Mesothelial cell of epicardium (in vitro differentiated cells): Measurements from ENCODE around the gene PLPP6. TPM values are rescaled to one million over a fixed set of nuclear protein-coding genes. Genes with fewer than 3 reads are reported as not detected.

Experiments
- DNase-seq, 2 experiments: peaks; one replicate each; pipeline ENCODE4 v3.0.0; 2021; ENCODE audit warnings: low spot score in 2 of 2; ENCODE audit not compliant: unreplicated experiment in 2 of 2
- H3K27ac Mint-ChIP-seq: 2 replicates; pipeline ENCODE4 v1.8.0; 2021; ENCODE audit warnings: mixed read lengths
- H3K27me3 Mint-ChIP-seq: 2 replicates; pipeline ENCODE4 v1.8.0; 2021; ENCODE audit warnings: low read depth, mixed read lengths
- H3K36me3 Mint-ChIP-seq: 2 replicates; pipeline ENCODE4 v1.8.0; 2021; ENCODE audit warnings: mixed read lengths
- H3K4me1 Mint-ChIP-seq: 2 replicates; pipeline ENCODE4 v1.8.0; 2021; ENCODE audit warnings: mixed read lengths
- H3K4me3 Mint-ChIP-seq: 2 replicates; pipeline ENCODE4 v1.8.0; 2021; ENCODE audit warnings: mild to moderate bottlenecking, moderate library complexity, mixed read lengths
- H3K9me3 Mint-ChIP-seq: 2 replicates; pipeline ENCODE4 v1.8.0; 2021; ENCODE audit warnings: mixed read lengths
- total RNA-seq: library from RNA; stranded (reverse); gene quantifications from 3 replicates; pipeline ENCODE4 v1.2.1, GENCODE V29; 2021
- TF ChIP-seq, protein P1 (sequence below): fragments of 200-600 bp; sonication (generic); IDR thresholded peaks from one replicate; pipeline ENCODE4 v1.5.0; 2021; ENCODE audit warnings: antibody characterized with exemption; ENCODE audit not compliant: unreplicated experiment

The PLPP6 gene
- total RNA-seq, 1 donor from 2014 or later = 11.8 TPM

GRCh38 chr9:4706971-4707622, 45.0 kb downstream of the PLPP6 start:
- peaks cover 28% of the 10 kb centered on the region for H3K36me3 Mint-ChIP-seq
- H3K27ac Mint-ChIP-seq = peak overlapping the region; percentile 19
- H3K9me3 Mint-ChIP-seq = no peaks in the 10 kb centered on the region
- TF ChIP-seq, protein P1, sequence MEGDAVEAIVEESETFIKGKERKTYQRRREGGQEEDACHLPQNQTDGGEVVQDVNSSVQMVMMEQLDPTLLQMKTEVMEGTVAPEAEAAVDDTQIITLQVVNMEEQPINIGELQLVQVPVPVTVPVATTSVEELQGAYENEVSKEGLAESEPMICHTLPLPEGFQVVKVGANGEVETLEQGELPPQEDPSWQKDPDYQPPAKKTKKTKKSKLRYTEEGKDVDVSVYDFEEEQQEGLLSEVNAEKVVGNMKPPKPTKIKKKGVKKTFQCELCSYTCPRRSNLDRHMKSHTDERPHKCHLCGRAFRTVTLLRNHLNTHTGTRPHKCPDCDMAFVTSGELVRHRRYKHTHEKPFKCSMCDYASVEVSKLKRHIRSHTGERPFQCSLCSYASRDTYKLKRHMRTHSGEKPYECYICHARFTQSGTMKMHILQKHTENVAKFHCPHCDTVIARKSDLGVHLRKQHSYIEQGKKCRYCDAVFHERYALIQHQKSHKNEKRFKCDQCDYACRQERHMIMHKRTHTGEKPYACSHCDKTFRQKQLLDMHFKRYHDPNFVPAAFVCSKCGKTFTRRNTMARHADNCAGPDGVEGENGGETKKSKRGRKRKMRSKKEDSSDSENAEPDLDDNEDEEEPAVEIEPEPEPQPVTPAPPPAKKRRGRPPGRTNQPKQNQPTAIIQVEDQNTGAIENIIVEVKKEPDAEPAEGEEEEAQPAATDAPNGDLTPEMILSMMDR = no peak
- no peaks in the 10 kb centered on the region for H3K27me3 Mint-ChIP-seq
- DNase-seq = no peak
- peaks cover 16% of the 10 kb centered on the region for H3K4me1 Mint-ChIP-seq
- no peak overlapping the region for H3K4me3 Mint-ChIP-seq

DNA sequence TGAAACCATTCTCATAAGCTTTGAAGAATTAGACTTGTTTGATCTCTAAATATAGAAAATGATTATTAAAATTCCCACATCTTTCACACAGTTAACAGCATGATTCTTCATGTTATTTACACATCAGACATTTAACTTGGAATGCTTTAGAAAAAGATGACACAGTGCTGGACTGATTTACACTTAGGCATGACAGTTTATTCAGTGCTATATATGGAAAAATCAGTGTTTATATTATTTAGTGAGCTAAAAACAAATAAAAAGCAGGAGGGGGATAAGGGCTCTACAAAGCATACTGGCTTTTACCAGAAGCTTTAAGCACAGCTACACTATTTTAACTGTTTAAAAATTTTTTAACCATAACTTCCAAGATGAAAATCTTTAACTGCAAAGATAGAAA, 47.3 kb downstream of the PLPP6 start:
- Mint-ChIP-seq H3K4me3 (no peak overlapping the region), H3K27me3 (no peaks in the 10 kb centered on the region), H3K27ac (peak overlapping the region; percentile 77), H3K9me3 (peaks cover 5% of the 10 kb centered on the region), H3K36me3 (peaks cover 29% of the 10 kb centered on the region), H3K4me1 (peaks cover 16% of the 10 kb centered on the region)
- TF ChIP-seq, protein P1 = no peak
- DNase-seq = no peak

DNA sequence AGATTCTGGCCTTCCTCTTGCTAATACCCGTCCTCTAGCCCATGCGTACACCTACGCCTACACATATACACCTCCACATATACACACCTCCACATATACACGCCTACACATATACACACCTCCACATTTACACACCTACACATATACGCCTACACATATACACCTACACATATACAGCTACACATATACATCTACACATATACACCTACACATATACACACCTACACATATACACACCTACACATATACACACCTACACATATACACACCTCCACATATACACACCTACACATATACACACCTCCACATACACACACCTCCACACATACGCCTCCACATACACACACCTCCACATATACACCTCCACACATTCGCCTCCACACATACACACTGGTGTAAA, 51.8 kb downstream of the PLPP6 start:
- Mint-ChIP-seq H3K36me3 (peaks cover 37% of the 10 kb centered on the region), H3K4me1 (peaks cover 15% of the 10 kb centered on the region)

GRCh38 chr9:4714266-4715016, 52.3 kb downstream of the PLPP6 start:
- peaks cover 9% of the 10 kb centered on the region for H3K4me1 Mint-ChIP-seq
- TF ChIP-seq, protein P1 = no peak
- no peak for DNase-seq
- H3K27ac Mint-ChIP-seq = no peak overlapping the region
- H3K36me3 Mint-ChIP-seq = peaks cover 40% of the 10 kb centered on the region
- no peak overlapping the region for H3K4me3 Mint-ChIP-seq
- H3K27me3 Mint-ChIP-seq = no peaks in the 10 kb centered on the region
- H3K9me3 Mint-ChIP-seq = peaks cover 5% of the 10 kb centered on the region

More for the DNA sequence above, 51.8 kb downstream of the PLPP6 start:
- Mint-ChIP-seq H3K27ac (no peak overlapping the region), H3K27me3 (no peaks in the 10 kb centered on the region), H3K4me3 (no peak overlapping the region), H3K9me3 (peaks cover 5% of the 10 kb centered on the region)
- TF ChIP-seq, protein P1 = no peak
- no peak for DNase-seq

Other genes with a start within 250 kb of the PLPP6 start
- 3.5 to 4.8 TPM (median 3.9 TPM) in 3 replicates for gene SLC1A1, start 171.8 kb upstream of the PLPP6 start, total RNA-seq
- 5.5 to 6.7 TPM (median 6.1 TPM) in 3 replicates for gene SPATA6L, start 4.2 kb downstream of the PLPP6 start, total RNA-seq
- gene CDC37L1, start 17.3 kb downstream of the PLPP6 start, total RNA-seq = 12.6 to 13.2 TPM (median 12.7 TPM) in 3 replicates
- 48.5 to 57.2 TPM (median 54.2 TPM) in 3 replicates for gene AK3, start 78.9 kb downstream of the PLPP6 start, total RNA-seq
- 21.2 to 22.8 TPM (median 21.4 TPM) in 3 replicates for gene RCL1, start 130.7 kb downstream of the PLPP6 start, total RNA-seq